EL (cell line): ENCODE results near the gene USP5.

Experiments used
- DNase-seq: peaks from one replicate; pipeline ENCODE4 v3.0.0-alpha.2; 2016

USP5 gene

GRCh38 chr12:6826734-6827436 lies 25.1 kb upstream of the USP5 start:
- no peak for DNase-seq

GRCh38 chr12:6827437-6827911 lies 24.5 kb upstream of the USP5 start:
- DNase-seq: peak; percentile 89

- peak; percentile 74 for DNase-seq
Observed at GRCh38 chr12:6827982-6828780, 23.8 kb upstream of the USP5 start, which contains the start of gene P3H3. Gene P3H3, plus strand, starts transcription at chr12:6828407. Its CDS starts 34 bp downstream, at chr12:6828441.

- peak; percentile 32 for DNase-seq
Observed at GRCh38 chr12:6828781-6829535, 23.0 kb upstream of the USP5 start.

- peak; percentile 62 for DNase-seq
Observed at GRCh38 chr12:6829536-6830220, 22.3 kb upstream of the USP5 start.

GRCh38 chr12:6830286-6830890 lies 21.6 kb upstream of the USP5 start:
- DNase-seq: no peak

- DNase-seq: no peak
Observed at GRCh38 chr12:6830999-6831398, 21.0 kb upstream of the USP5 start.

- DNase-seq: no peak
Observed at GRCh38 chr12:6831450-6831995, 20.4 kb upstream of the USP5 start.

GRCh38 chr12:6832125-6832524 lies 19.8 kb upstream of the USP5 start:
- no peak for DNase-seq

GRCh38 chr12:6833189-6833890 lies 18.6 kb upstream of the USP5 start:
- no peak for DNase-seq

- no peak for DNase-seq
Observed at GRCh38 chr12:6834254-6834653, 17.7 kb upstream of the USP5 start.

- no peak for DNase-seq
Observed at GRCh38 chr12:6834873-6835272, 17.1 kb upstream of the USP5 start.

- no peak for DNase-seq
Observed at GRCh38 chr12:6836851-6837250, 15.1 kb upstream of the USP5 start.

GRCh38 chr12:6837370-6838060 lies 14.4 kb upstream of the USP5 start:
- DNase-seq: no peak

- DNase-seq: no peak
Observed at GRCh38 chr12:6838854-6839253, 13.1 kb upstream of the USP5 start.

GRCh38 chr12:6839482-6840201 lies 12.3 kb upstream of the USP5 start:
- DNase-seq: no peak

GRCh38 chr12:6840330-6840729 lies 11.6 kb upstream of the USP5 start:
- DNase-seq: no peak

- DNase-seq: no peak
Observed at GRCh38 chr12:6840761-6841515, 11.0 kb upstream of the USP5 start, which contains the start of gene GNB3. Gene GNB3, plus strand, starts transcription at chr12:6840925. Its CDS starts 363 bp downstream, at chr12:6841288.

- no peak for DNase-seq
Observed at GRCh38 chr12:6842075-6842474, 9.9 kb upstream of the USP5 start.
